ENCODE data around the gene CADM1. TPM values are rescaled to one million over a fixed set of nuclear protein-coding genes. Genes with fewer than 3 reads are reported as not detected.

CADM1 gene
- total RNA-seq, 1 donor from 2014 or later, result 150 TPM

DNA sequence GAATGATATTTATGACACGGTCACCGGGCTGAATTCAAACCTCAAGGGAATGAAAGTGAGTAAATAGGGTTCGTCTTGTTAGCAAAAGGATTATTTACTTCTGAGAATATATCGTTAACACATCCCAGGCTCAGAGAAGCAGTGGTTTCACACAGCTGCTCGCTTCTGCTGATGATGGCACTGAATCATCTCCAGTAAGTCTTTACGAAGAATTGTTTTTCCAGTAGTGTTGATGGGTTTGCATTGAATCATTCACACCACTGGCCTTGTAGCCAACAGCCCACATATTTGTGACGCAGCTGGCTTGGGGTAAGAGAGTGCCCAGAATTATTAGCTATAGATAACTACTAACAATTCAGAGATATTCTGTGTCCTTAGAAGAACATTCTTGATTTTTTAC lies 236.3 kb downstream of the CADM1 start:
- no peak overlapping the region for H3K27ac Mint-ChIP-seq

DNA sequence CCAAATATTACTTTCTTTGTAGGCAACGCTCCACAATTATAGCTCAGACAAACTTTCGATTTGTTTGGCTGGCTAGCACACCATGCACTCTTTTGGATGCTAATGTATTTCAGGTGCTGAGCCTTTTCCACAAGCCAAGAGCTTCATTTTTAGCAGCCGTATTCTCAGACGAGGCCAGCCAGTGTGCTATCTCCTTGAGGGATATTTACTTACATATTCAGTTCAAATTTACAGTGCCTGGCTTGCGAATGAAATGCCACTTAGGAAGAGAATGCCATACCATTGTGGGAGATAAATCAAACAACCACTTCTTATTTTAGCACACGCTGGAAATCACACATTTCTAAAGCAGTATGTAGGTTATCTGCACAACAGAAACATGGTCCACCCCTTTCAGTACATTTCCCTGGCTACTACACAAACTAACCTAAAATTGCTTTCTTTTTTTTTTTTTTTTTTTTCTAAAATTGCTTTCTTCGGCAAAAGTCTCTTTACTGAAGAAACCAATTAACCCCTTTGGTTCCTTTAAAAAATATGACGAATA lies 236.9 kb downstream of the CADM1 start:
- DNase-seq (ENCODE audit: extremely low spot score, unreplicated experiment), result no peak
- H3K4me1 Mint-ChIP-seq (ENCODE audit: unreplicated experiment), result peaks cover 41% of the 10 kb centered on the region
- no peak overlapping the region for H3K27ac Mint-ChIP-seq
- no peaks in the 10 kb centered on the region for H3K36me3 Mint-ChIP-seq
- no peak overlapping the region for H3K4me3 Mint-ChIP-seq
- TF ChIP-seq, protein P1, sequence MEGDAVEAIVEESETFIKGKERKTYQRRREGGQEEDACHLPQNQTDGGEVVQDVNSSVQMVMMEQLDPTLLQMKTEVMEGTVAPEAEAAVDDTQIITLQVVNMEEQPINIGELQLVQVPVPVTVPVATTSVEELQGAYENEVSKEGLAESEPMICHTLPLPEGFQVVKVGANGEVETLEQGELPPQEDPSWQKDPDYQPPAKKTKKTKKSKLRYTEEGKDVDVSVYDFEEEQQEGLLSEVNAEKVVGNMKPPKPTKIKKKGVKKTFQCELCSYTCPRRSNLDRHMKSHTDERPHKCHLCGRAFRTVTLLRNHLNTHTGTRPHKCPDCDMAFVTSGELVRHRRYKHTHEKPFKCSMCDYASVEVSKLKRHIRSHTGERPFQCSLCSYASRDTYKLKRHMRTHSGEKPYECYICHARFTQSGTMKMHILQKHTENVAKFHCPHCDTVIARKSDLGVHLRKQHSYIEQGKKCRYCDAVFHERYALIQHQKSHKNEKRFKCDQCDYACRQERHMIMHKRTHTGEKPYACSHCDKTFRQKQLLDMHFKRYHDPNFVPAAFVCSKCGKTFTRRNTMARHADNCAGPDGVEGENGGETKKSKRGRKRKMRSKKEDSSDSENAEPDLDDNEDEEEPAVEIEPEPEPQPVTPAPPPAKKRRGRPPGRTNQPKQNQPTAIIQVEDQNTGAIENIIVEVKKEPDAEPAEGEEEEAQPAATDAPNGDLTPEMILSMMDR (conservative IDR thresholded peaks at IDR 0.05), result no peak
- no peaks in the 10 kb centered on the region for H3K9me3 Mint-ChIP-seq
- no peaks in the 10 kb centered on the region for H3K27me3 Mint-ChIP-seq

More for the DNA sequence above, 236.3 kb downstream of the CADM1 start:
- Mint-ChIP-seq H3K36me3 (no peaks in the 10 kb centered on the region), H3K4me1 (ENCODE audit: unreplicated experiment) (peaks cover 41% of the 10 kb centered on the region), H3K9me3 (no peaks in the 10 kb centered on the region), H3K27me3 (no peaks in the 10 kb centered on the region), H3K4me3 (no peak overlapping the region)
- TF ChIP-seq, protein P1 (conservative IDR thresholded peaks at IDR 0.05), result no peak
- DNase-seq (ENCODE audit: extremely low spot score, unreplicated experiment), result no peak

DNA sequence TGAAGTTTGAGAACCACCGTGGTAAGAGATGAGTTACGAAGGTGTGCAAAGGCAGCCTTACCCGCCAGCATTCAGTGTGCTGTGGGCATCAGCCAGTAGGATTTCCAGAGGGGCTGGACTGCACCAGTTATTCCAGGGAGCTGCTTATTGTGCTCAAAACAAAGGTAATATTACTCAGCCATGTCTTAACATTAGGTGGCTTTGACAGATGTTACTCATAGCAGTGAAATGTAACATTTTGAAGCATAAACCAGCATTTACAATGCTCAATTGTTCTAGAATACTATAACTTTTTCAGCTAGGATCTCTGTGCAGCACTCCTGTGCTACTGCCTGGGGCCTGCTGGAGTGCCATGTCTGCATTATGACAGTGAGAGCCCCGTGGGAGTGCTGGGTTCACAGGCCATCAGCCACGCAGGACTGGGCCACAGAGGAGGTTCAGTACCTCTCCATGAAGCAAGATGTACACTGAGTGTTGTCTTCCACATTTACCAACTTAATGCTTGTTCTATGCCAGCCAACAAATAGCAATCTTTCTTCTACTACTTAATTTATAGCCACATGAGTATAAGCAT lies 238.1 kb downstream of the CADM1 start:
- TF ChIP-seq, protein P1 (conservative IDR thresholded peaks at IDR 0.05), result no peak
- Mint-ChIP-seq H3K27me3 (no peaks in the 10 kb centered on the region), H3K4me3 (no peak overlapping the region), H3K4me1 (ENCODE audit: unreplicated experiment) (peaks cover 41% of the 10 kb centered on the region), H3K27ac (no peak overlapping the region), H3K36me3 (no peaks in the 10 kb centered on the region), H3K9me3 (no peaks in the 10 kb centered on the region)
- DNase-seq (ENCODE audit: extremely low spot score, unreplicated experiment), result no peak

DNA sequence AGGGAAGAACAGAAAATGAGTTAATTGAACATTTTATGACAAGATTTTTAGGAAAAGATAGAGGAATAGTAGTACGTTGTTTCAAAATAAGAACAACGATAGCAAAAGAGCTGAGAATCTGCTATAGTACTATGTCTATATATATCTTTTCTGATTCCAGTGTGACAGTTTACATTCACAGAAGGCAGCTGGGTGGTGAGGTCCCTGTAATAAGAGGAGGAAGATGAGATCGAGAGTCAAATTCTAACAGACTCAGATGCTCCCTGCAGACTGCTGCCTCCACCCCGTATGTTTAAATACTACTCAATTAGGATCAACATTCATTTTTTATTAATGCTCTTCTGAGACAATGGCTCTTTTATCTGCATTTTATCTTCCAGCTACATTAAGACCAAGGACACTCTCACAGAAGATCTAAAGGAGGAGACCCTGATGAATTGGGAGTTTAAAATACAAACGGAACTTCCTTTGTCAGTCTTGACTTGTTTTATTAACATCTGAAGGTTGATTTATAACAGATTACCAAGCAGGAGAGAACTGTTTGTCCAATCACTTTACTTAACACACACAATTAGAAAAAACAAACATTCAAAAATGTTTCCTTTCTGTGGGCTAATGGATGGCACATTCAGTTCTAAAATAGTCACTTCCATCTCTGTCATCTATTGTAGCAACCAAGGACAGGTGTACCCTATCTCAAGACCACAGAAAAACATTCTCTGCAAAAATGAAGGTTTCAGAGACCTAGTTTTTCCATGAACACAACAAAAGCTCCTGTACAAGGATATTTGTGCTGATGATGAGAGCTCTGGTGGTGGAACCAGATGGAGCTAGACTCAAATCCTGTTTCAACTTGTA lies 240.2 kb downstream of the CADM1 start:
- Mint-ChIP-seq H3K36me3 (no peaks in the 10 kb centered on the region), H3K4me1 (ENCODE audit: unreplicated experiment) (peaks cover 25% of the 10 kb centered on the region), H3K9me3 (no peaks in the 10 kb centered on the region), H3K27me3 (no peaks in the 10 kb centered on the region), H3K27ac (no peak overlapping the region), H3K4me3 (no peak overlapping the region)
- TF ChIP-seq, protein P1 (conservative IDR thresholded peaks at IDR 0.05), result no peak
- no peak for DNase-seq (ENCODE audit: extremely low spot score, unreplicated experiment)

DNA sequence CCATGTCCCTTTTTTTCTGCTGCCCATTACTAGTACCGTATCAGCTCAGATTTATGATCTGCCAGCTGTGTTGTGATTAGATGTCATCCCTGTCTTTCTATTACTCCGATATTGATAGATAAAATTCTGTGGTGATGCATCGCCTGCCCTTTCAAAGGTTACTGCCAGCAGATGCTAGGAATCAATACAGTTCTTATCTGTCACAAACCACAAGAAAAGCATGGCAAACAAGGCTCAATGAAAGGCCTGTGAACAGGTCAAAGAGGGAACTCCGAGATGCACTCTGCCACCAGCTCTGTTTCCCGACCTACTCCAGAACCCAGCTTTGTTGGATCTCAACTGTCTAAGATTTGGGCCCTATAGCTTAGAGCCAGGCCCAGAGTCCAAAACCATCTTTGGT lies 246.0 kb downstream of the CADM1 start:
- DNase-seq (ENCODE audit: extremely low spot score, unreplicated experiment), result no peak
- no peaks in the 10 kb centered on the region for H3K9me3 Mint-ChIP-seq
- peaks cover 32% of the 10 kb centered on the region for H3K4me1 Mint-ChIP-seq (ENCODE audit: unreplicated experiment)
- H3K36me3 Mint-ChIP-seq, result no peaks in the 10 kb centered on the region
- no peaks in the 10 kb centered on the region for H3K27me3 Mint-ChIP-seq
- no peak overlapping the region for H3K4me3 Mint-ChIP-seq
- H3K27ac Mint-ChIP-seq, result no peak overlapping the region
- TF ChIP-seq, protein P1 (conservative IDR thresholded peaks at IDR 0.05), result no peak
